Hematopoietic multipotent progenitor cell treated with erythropoietin and hydrocortisone succinate and interleukin-3 and kit ligand, for 17 days (in vitro differentiated cells): ENCODE data around the gene HSF2.
"Not testable (repeated sequence)": the region's sequence is repeated elsewhere in the genome, so short reads cannot be mapped to it uniquely, and the experiment has no call there.

Source experiments
- DNase-seq: peaks from one replicate; pipeline ENCODE4 v3.0.0-alpha.2; 2015; ENCODE audit warnings: low spot score

HSF2 gene

DNA sequence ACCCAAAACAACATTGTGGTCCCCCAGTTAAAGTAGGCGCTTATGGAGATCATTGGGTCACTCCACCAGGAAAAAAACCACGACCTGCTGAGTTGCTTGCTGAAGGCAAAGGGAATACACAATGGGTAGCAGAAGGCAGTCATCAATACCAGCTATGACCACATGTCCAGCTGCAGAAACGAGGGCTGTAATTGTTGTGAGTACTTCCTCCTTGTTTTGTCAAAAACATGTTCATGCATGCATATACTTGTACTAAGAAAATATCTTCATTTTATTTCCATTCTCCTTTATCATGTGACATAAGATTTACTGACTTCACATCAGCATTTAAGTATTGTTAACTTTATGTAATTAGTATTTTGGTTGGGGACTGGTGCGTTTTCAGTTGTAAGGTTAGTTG is 55.2 kb downstream of the HSF2 start:
- no peak for DNase-seq

DNA sequence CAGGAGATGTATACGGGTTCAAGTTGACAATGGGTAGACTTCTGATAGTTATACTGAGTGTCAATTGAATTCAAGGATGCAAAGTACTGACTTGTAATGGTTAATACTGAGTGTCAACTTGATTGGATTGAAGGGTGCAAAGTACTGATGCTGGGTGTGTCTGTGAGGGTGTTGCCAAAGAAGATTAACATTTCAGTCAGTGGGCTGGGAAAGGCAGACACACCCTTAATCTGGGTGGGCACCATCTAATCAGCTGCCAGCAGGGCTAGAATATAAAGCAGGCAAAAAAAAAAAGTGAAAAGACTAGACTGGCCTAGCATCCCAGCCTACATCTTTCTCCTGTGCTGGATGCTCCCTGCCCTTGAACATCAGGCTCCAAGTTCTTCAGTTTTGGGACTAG is 55.7 kb downstream of the HSF2 start:
- peak; percentile 64 for DNase-seq

DNA sequence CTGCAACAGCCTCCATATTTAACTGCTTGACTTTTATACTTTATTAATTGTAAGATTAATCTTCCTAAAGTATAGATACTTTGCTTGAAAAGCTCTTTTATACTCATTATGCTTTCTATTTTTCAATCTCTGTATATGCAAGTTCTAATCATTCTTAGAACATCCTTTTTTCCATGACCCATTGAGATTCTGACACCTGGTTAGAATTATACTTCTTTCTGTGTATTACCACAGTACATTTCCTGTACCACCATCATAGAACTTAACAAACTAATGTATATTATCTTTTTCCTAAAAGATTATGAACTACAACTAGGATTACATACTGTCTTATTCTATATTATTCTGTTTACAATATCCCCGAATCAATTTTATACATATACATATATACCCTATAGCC is 58.6 kb downstream of the HSF2 start:
- no peak for DNase-seq

DNA sequence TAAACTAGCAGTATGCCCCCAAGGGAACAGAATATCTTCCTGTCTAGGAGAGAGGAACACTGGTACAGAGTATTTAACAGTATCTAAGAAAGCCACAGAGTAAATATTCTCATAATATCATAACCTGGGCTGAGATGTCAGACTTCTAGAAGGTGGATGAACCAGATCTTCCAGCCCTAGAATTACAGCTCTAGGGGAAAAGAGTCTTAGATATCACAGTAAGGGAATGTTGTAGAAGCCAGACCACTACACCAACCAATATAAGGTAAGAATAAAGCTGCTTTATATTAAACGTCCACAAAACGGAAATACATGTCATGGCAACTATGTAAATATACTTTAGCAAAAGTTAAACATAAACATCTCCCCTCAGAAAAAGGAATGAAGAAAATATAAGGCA is 59.8 kb downstream of the HSF2 start:
- no peak for DNase-seq

DNA sequence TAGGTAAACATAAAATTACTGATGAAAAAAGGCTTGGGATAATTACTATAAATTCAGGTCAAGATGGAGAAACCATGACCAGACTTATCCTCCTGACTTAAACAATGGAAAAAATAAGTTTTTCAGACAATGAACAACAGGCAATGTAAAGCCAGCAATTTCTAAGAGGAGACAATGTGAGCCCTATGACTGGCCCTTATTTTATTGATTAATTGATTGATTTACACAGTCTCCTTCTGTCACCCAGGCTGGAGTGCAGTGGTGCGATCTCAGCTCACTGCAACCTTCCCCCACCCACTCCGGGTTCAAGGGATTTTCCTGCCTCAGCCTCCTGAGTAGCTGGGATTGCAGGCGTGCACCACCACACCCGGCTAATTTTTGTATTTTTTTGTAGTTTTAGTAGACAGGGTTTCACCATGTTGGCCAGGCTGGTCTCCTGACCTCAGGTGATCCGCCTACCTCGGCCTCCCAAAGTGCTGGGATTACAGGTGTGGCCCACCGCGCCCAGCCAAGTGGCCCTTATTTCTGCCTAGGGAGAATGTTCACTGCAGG is 60.5 kb downstream of the HSF2 start:
- not testable (repeated sequence) for DNase-seq

DNA sequence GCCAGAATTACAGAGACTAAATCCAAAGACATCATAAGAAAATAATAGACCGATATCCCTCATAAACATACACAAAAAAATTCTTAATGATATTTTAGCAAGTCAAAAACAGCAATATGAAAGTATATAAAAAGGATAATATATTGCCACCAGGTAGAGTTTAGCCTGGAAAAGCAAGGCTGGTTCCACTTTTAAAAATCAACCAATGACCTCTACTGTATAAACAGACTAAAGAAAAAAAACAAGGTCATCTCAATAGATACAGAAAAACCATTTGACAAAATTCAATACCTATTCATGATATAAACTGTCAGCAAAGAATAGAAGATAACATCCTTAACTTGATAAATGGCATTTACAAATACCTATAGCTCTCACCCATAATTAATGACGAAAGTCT is 62.4 kb downstream of the HSF2 start:
- no peak for DNase-seq

DNA sequence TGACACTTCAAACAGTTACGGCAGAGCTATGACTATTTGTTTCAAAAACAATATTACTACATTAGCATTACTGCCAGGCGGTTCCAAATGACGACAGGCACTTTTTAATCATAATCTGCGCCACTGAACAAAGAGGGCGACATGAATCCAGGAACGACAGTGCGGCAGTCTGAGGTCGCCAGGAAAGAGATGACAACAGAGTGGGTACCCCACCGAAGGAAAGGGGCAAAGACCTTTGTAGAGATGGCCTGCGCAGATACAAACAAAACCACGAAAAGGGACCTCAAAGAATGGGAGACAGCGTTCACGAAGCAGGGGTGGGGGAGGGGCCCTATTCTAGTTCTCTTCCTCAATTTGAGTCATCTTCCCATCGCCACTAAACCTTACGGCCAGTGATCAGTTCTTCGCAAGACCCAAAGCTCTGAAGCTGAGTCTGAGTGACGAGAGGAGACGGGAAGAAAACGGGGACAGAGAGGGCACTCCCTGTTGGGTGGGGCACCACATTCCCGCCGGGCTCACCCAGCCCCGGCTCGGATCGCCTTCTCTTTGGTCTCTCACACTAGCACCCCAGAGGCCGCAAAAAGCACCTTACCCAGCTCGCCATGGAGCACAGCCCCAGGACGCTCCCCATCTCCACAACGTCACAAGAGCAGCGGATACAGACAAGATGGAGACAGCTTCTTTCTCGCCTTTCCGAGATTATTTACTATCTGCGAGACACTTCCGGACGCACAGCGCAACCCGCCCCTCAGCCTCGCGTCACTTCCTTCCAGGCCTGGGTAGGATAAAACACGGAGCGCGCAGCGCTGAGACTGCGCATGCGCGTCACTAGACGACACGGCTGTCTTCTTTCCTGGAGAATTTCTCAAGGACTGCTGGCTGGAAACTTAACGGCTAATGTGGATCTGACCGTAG is 71.9 kb downstream of the HSF2 start, which contains the start of gene SERINC1:
TSS of gene SERINC1 (minus strand) at position 701 of the 915 bp plus-strand sequence. CDS start at position 631, 70 bp downstream.
- peak; percentile 97 for DNase-seq

DNA sequence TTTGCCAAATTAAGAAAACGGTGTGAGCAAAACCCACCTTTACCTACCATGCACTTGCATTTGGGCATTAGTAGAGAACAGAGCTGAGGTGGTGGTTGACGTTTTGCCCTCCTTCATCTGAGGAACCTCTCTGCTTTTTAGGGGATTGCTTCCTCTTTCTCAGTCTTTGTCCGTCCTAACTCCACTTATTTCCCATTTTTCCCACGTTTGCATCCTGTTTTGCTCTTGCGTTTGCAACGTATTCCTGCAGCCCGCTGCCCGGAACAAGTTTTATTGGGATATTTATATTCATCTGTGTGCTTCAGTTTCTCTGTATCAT is 72.5 kb downstream of the HSF2 start:
- DNase-seq = no peak

DNA sequence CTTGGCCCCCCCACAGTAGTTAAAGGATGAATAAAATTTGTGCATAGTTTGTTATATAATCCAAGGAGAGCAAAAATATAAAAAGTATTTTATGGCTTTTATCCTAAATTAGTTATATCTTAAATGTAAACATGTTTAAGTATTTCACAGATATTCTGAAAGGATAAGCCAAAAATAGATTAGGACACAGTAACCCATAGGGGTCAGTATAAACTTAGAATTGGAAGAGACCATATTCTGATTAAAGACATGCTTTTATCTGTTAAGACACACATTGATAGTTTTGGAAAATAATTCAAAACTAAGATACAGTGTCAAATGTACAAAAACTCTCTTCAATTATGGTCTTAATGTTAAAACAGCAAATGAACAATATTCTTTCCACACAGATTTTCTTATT is 76.7 kb downstream of the HSF2 start:
- peak; percentile 71 for DNase-seq

DNA sequence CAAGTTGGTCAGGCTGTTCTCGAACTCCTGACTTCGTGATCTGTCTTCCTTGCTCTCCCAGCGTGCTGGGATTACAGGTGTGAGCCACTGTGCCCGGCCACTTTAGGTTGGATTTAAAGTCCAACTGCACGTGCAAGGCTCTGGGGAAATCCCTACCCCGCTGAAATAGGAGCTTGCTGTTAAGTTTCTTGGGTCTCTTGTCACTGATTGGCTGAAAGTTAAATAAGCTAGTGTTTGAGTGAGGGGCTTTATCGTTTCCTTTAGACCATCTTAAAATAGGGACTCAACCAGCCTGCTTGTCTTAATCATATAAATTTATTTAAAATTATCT is 83.3 kb downstream of the HSF2 start:
- DNase-seq = no peak
